ENCODE measurements around the gene NUDT3.
"Not testable (repeated sequence)": the region's sequence is repeated elsewhere in the genome, so short reads cannot be mapped to it uniquely, and the experiment has no call there.

The NUDT3 gene

GRCh38 chr6:34280216-34280615, 112.3 kb downstream of the NUDT3 start:
- DNase-seq: no peak

DNA sequence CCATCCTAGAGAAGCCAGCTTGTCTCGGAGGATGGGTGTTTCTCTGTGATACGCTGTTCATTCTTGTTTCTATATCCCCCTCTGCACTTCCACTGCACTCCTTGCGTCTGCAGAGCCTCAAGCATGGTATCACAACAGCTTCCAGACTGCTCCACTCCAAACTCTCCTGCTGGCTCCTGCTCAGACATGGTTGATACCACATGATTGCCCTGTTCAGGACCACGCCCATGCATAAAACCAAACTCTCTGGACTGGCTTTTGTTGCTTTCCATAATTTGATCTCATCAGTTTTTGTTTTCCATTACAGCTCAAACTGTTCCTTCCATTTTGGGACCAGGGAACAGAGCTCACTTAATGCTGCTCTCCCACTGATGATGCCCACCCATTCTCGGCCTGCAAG, 113.6 kb downstream of the NUDT3 start:
- DNase-seq: no peak

GRCh38 chr6:34277763-34278112, 114.7 kb downstream of the NUDT3 start:
- DNase-seq: no peak

DNA sequence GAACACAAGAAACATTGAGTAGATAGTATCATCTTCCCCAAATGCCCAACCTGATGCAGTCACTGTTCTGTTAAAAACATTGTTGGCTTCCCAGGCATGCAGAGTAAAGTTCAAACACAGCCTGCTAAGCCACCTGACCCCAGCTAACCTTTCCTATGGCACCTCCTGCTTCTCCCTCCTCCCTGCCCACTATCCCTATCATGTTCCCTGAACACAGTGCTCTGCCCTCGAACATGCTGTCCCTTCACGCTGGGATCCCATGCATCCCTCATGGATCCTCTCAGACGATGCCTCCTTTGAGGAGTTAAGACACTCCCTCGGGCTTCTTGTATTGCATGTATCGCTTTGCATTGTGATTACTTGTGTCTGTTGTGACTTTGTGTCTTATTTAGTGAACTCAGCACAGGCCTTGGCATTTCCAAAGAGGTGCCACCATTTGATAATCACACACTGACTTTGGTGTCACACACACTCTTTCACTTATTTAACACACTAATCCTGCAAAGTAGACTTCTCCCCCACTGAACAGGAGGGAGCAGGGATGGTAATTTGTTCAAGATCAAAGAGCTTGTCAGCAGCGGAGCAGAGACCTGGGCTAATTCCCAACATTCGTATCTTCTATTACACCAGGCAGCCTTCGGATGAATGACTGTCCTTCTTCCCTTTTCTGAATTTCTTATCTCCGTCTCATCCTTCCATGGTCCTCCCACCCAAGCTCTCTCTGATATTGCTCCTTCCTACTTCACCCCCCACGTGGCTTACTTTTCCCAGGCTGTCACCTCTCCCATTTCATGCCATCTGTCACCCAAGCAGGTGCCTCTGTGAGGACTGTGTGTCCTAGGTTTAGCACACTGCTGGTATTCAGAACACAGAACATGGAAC, 115.3 kb downstream of the NUDT3 start:
- DNase-seq: no peak

DNA sequence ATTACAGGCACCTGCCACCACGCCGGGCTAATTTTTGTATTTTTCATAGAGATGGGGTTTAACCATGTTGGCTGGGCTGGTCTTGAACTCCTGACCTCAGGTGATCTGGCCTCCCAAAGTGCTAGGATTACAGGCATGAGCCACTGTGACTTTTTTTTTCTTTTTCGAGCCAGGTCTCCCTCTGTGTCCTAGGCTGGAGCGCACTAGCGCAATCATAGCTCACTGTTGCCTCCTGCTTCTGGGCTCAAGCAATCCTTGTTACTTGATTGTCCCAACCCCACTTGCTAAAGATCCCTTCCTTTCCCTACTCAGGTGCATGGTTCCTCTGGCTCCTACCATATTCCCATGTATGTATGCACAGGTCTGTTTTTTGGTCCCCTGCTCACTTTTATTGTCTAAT, 116.3 kb downstream of the NUDT3 start:
- no peak for DNase-seq

DNA sequence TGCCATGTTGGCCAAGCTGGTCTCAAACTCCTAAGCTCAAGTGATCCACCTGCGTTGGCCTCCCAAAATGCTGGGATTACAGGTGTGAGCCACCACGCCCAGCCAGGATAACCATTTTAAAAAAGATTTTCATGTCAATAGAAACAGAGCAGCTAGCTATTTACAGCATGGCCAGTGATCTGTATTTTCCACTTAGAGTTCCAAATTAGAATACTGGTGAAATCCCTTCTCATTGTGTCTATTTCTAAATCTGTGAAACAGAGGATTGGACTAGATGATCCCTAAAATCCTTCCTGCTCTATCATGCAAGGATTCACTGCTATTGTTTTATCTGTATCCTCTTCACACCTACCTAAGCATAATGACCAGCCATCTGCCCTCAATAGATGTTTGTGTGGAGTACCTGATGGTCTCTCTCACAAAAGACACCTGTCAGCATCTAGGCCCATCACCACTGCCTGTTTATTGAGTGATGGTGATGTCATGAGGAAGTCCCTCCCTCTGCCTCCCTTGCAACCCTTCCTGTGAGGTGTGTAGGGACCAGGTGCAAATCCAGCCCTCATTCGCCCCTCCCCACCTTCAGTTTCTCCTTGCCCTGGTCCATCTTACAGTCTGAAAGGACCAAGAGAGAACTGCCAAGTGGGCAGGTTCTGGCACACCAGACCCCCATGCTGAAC, 117.2 kb downstream of the NUDT3 start:
- no peak for DNase-seq

- DNase-seq: no peak
Observed at GRCh38 chr6:34274129-34274528, 118.3 kb downstream of the NUDT3 start.

DNA sequence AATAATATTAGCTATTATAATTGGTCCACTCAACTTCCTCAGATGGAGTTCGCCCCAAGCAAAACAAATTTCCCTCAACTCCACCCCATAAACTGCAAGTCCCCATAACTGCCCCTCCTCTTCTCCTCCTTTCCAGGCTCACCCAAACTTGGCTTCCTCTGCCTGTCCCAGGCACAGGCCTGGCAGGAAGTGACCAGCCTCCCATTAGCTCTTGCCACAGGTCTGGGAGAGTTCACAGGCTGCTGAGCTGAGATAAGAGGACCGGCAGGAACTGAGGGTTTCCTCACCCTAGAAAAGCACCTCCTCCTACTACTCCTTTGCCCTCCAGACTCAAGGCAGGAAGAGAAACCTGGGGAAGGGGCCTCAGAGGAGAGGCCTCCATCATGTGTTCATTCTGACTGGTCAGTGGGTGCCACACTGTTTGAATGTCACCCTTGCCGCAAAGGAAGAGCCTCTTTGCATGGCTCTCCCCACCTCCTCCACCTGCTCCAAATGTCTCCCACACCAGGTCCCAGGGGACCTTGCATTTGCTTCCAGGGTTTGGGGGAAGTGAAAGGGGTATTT, 119.1 kb downstream of the NUDT3 start:
- no peak for DNase-seq

- DNase-seq: peak; percentile 51
Observed at GRCh38 chr6:34272013-34272926, 120.2 kb downstream of the NUDT3 start.

DNA sequence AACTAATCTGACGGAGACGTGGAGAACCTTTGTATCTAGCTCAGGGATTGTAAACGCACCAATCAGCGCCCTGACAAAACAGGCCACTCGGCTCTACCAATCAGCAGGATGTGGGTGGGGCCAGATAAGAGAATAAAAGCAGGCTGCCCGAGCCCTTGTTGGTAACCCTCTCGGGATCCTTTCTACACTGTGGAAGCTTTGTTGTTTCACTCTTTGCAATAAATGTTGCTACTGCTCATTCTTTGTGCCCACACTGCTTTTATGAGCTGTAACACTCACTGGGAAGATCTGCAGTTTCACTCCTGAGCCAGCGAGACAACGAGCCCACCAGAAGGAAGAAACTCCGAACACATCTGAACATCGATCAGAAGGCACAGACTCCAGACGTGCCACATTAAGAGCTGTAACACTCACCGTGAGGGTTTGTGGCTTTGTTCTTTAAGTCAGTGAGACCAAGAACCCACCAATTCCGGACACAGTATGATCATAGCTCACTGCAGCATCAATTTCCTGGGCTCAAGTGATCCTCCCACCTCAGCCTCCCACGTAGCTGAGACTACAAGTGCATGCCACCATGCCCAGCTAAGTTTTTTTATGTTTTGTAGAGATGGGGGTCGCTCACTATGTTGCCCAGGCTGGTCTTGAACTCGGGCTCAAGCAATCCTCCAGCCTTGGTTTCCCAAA, 122.7 kb downstream of the NUDT3 start:
- not testable (repeated sequence) for DNase-seq

GRCh38 chr6:34269132-34269531, 123.3 kb downstream of the NUDT3 start:
- not testable (repeated sequence) for DNase-seq

GRCh38 chr6:34267746-34268145, 124.7 kb downstream of the NUDT3 start:
- DNase-seq: no peak

- not testable (repeated sequence) for DNase-seq
Observed at GRCh38 chr6:34263484-34263883, 129.0 kb downstream of the NUDT3 start.

DNA sequence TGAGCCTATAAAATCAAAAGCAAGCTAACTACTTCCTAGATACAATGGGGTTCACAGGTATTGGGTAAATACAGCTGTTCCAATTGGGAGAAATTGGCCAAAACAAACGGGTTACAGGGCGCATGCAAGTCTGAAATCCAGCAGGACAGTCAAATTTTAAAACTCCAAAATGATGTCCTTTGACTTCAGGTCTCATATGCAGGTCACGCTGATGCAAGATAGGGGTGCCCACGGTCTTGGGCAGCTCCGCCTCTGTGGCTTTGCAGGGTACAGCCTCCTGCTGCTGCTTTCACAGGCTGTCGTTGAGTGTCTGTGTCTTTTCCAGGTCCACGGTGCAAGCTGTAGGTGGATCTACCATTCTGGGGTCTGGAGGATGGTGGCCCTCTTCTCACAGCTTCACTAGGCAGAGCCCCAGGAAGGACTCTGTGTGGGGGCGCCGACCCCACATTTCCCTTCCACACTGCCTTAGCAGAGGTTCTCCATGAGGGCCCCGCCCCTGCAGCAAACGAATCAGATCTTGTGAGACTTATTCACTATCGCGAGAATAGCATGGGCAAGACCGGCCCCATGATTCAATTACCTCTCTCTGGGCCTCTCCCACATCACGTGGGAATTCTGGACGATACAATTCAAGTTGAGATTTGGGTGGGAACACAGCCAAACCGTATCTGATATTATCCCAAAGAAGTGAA, 131.7 kb downstream of the NUDT3 start:
- DNase-seq: no peak

DNA sequence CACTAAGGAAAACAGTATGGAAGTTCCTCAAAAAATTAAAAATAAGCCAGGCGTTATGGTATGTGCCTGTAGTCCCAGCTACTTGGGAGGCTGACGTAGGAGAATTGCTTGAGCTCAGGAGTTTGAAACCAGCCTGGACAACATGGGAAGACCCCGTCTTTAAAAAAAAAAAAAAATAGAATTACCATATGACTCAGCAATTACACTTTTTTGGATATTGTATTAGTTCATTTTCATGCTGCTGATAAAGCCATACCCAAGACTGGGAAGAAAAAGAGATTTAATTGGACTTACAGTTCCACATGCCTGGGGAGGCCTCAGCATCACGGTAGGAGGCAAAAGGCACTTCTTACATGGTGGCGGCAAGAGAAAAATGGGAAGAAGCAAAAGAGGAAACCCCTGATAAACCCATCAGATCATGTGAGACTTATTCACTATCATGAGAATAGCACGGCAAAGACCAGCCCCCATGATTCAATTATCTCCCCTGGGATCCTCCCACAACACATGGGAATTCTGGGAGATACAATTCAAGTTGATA, 132.9 kb downstream of the NUDT3 start:
- no peak for DNase-seq

- not testable (repeated sequence) for DNase-seq
Observed at GRCh38 chr6:34252395-34252794, 140.1 kb downstream of the NUDT3 start.

GRCh38 chr6:34249469-34250261, 142.8 kb downstream of the NUDT3 start:
- no peak for DNase-seq

DNA sequence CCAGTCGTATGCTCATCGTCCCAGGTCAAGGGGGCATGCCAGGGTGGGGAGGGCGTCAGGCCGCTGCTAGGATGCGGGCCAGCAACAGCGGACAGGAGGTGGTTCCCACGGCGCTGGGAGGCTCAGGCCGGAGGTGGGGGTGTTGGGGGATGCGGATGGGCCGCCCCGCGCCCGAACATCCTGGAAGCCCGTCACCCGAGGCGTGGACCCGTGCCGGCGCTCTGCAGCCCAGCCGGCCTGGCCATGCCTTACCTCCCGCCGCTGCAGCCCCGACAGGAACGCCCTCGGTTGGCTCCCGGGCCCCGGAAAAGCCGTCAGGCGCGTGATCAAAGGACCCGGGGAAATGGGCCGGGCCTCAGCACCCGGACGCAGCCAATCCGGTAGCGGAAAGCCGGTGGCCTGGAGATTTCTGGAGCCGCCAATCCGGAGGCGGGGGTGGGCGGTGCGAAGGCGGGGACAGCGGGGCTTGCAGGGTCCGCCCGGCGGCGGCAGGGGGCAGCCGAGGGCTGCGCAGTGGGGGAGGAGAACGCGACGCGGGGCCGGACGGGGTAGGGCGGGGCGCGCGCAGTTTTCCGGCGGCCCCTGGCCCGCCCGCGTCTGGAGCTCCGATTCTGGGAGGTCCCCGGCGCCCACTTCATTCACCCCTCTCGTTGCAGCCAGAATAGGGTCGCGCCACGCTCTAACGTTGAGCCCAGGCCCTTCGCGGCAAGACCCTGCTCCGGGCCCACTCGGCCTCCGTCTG, 143.6 kb downstream of the NUDT3 start, which contains the start of gene SMIM29:
Gene SMIM29 (minus strand): TSS at position 280 of the 742 bp plus-strand sequence. CDS start 1,215 bp downstream, outside the sequence.
- DNase-seq: peak; percentile 80

GRCh38 chr6:34248198-34248726, 144.2 kb downstream of the NUDT3 start:
- DNase-seq: no peak
